Stimulated activated CD4-positive, alpha-beta T cell treated with anti-CD3 and anti-CD28 coated beads, Interleukin-2, amount 100 ng/mL, for 4 hours (primary cell): ENCODE data around the gene LNPK.
"Not testable (repeated sequence)": the region's sequence is repeated elsewhere in the genome, so short reads cannot be mapped to it uniquely, and the experiment has no call there.

Experiments used
- DNase-seq: peaks from one replicate; pipeline ENCODE4 v3.0.0-alpha.2; 2020; ENCODE audit warnings: low read depth

Gene LNPK

GRCh38 chr2:175904035-175904434 is 98.0 kb downstream of the LNPK start:
- no peak for DNase-seq

- DNase-seq, result no peak
Observed at GRCh38 chr2:175903384-175903936, 98.6 kb downstream of the LNPK start.

- not testable (repeated sequence) for DNase-seq
Observed at GRCh38 chr2:175895957-175896356, 106.1 kb downstream of the LNPK start.

- DNase-seq, result no peak
Observed at GRCh38 chr2:175892046-175892445, 110.0 kb downstream of the LNPK start.

- DNase-seq, result no peak
Observed at GRCh38 chr2:175890636-175891242, 111.3 kb downstream of the LNPK start.

- DNase-seq, result no peak
Observed at GRCh38 chr2:175889701-175890302, 112.3 kb downstream of the LNPK start.

- no peak for DNase-seq
Observed at GRCh38 chr2:175887776-175888175, 114.3 kb downstream of the LNPK start.

- no peak for DNase-seq
Observed at GRCh38 chr2:175884697-175885393, 117.2 kb downstream of the LNPK start.

- no peak for DNase-seq
Observed at GRCh38 chr2:175883586-175884194, 118.4 kb downstream of the LNPK start.

- no peak for DNase-seq
Observed at GRCh38 chr2:175879679-175880078, 122.4 kb downstream of the LNPK start.

- no peak for DNase-seq
Observed at GRCh38 chr2:175877845-175878544, 124.1 kb downstream of the LNPK start.

GRCh38 chr2:175874291-175874690 is 127.8 kb downstream of the LNPK start:
- DNase-seq, result no peak
